Measurements from ENCODE around the gene GTF2A1L.
A peak's percentile ranks its signal among the peaks of the same experiment; 100 is the strongest.

Gene GTF2A1L

DNA sequence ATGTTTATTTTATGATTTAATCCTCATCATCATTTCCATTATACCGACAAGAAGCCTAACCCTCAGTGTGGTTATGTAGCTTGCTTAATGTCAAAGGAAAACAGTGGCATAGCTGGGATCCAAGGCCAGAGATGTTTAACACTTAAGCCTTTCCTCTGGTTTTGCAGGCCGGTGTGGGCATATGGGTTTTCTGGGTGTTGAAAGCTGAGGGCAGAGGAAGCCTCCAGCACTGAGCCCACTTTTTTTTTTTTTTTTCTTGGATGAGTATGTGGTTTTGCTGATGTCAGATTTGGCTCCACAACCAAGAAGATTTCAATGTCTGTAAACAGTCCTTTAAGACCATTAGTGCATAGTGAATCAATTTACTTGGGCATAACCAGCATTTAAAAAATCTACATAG is 96.6 kb downstream of the GTF2A1L start:
- TF ChIP-seq, protein P1, sequence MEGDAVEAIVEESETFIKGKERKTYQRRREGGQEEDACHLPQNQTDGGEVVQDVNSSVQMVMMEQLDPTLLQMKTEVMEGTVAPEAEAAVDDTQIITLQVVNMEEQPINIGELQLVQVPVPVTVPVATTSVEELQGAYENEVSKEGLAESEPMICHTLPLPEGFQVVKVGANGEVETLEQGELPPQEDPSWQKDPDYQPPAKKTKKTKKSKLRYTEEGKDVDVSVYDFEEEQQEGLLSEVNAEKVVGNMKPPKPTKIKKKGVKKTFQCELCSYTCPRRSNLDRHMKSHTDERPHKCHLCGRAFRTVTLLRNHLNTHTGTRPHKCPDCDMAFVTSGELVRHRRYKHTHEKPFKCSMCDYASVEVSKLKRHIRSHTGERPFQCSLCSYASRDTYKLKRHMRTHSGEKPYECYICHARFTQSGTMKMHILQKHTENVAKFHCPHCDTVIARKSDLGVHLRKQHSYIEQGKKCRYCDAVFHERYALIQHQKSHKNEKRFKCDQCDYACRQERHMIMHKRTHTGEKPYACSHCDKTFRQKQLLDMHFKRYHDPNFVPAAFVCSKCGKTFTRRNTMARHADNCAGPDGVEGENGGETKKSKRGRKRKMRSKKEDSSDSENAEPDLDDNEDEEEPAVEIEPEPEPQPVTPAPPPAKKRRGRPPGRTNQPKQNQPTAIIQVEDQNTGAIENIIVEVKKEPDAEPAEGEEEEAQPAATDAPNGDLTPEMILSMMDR (conservative IDR thresholded peaks at IDR 0.05; ENCODE audit: low read depth) = no peak
- ChIA-PET CTCF (no interaction called here), POLR2A (ENCODE audit: low non-redundant PET) (no interaction called here)
- no peak for DNase-seq (ENCODE audit: low spot score)
- no peak overlapping the region for H3K27ac ChIP-seq

DNA sequence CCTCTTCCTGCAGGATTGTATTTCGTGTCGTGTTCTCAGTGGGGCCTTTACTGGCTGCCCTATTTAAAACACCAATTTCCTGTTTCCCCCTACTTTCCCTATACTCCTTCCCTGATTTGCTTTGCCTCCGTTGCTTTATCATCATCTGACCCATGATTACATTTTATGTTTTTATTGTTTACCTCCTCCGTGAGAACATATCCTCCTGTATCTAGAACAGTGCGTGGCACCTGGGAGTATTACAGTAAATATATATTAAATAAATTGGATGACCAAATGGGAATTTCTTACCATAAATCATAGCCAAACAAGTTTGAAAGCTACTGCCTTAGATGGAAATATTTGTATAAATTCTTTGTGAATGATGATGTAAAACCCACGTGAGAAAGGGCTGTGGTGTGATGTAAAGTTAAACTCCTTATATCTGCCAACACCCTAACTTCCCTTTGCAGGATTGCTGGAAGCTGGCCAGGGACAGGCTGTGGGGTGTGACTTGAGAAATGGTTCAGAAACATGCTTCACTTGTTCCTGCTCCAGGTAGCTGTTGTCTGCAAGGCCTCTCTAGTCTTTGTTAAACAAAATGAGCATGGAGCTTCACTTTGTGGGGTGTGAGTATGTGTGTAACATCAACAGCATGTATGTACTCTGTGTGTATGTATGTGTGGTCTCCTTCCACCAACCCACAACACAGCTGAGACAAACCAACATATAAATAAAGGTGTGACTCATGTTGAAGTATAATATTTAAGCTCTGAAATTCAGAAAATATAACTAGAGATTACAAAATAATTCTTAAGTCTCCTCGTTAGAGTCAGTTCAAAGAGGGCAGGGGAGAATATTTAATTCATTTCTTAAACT is 97.6 kb downstream of the GTF2A1L start:
- ChIA-PET POLR2A (ENCODE audit: low non-redundant PET) (no interaction called here), CTCF (no interaction called here)
- DNase-seq (ENCODE audit: low spot score) = peak; percentile 9
- H3K27ac ChIP-seq = no peak overlapping the region
- TF ChIP-seq, protein P1 (conservative IDR thresholded peaks at IDR 0.05; ENCODE audit: low read depth) = no peak

DNA sequence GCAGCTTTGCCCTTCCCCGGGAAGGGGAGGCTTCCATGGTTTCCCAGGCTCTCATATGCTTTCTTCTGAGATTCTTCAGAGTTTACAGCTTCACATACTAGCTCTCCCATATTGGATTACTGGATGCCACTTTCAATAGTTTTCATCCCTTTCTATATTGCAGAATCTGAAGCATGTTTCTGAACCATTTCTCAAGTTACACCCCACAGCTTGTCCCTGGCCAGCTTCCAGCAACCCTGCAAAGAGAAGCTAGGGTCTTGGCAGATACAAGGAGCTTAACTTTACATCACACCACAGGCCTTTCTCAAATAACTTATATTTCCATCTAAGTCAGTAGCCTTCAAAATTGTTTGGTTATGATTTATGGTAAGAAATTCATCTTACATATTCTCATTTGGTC is 98.3 kb downstream of the GTF2A1L start:
- ChIA-PET POLR2A (ENCODE audit: low non-redundant PET) (no interaction called here), CTCF (no interaction called here)

DNA sequence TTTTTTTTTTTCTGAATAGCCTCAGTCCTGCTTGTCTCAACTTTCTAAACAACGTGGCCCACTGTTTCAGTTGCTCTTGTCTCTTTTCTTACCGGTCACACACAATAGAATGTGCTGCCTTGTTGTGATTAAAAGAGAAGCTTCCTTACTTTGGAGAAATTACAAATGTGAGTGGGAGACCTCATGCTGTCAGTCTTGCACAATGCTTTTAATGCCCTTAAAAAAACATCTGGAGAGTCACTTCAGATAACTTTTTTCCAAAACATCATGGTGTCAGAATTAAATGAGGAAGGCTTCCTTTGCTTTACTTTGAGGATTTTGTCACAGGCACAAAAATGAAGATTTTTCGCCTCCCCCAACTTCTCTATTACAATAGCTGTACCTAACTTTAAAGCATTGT is 100.2 kb downstream of the GTF2A1L start:
- ChIA-PET CTCF (no interaction called here), POLR2A (ENCODE audit: low non-redundant PET) (no interaction called here)

More for the DNA sequence above, 98.3 kb downstream of the GTF2A1L start:
- DNase-seq (ENCODE audit: low spot score) = no peak
- TF ChIP-seq, protein P1 (conservative IDR thresholded peaks at IDR 0.05; ENCODE audit: low read depth) = no peak
- no peak overlapping the region for H3K27ac ChIP-seq

DNA sequence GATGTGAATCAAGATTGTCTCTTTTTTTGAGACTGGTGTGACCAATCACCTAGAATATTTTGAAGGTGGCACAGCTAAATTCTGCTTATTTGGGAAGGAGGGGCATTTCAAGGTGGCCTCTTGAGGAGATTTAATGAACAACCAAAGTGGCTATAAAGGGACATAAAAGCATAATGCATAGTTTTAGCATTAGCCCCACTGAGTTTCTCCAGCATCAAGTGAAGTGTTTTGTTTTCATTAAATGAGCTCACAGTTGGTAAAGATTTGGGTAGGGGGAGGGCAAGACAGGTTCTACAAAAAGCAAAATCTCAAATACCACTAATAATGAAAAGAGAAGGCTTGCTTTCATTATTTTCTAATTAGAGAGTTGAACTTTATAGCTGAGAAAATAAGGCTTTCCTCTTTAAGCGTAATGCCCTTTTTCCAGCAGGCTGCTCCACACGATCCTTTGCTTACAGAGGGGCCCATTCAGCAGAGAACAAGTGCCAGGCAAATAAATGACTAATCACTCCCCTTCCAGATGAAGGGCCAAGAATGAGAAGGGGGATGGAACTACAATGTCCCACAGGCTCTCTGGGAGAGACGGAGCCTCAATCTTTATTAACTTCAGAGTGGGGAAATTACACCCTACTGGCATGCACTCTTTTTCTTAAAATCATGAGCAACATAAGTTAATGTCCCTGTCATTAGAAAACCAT is 102.0 kb downstream of the GTF2A1L start:
- TF ChIP-seq, protein P1 (conservative IDR thresholded peaks at IDR 0.05; ENCODE audit: low read depth) = no peak
- H3K27ac ChIP-seq = no peak overlapping the region
- ChIA-PET CTCF (interaction anchor here (0.6 kb wide), 1 partner anchor 440 kb away, joined by 5 read pairs; no protein-coding TSS in a partner anchor), POLR2A (ENCODE audit: low non-redundant PET) (no interaction called here)
- no peak for DNase-seq (ENCODE audit: low spot score)

More for the DNA sequence above, 100.2 kb downstream of the GTF2A1L start:
- TF ChIP-seq, protein P1 (conservative IDR thresholded peaks at IDR 0.05; ENCODE audit: low read depth) = no peak
- H3K27ac ChIP-seq = no peak overlapping the region
- DNase-seq (ENCODE audit: low spot score) = no peak

DNA sequence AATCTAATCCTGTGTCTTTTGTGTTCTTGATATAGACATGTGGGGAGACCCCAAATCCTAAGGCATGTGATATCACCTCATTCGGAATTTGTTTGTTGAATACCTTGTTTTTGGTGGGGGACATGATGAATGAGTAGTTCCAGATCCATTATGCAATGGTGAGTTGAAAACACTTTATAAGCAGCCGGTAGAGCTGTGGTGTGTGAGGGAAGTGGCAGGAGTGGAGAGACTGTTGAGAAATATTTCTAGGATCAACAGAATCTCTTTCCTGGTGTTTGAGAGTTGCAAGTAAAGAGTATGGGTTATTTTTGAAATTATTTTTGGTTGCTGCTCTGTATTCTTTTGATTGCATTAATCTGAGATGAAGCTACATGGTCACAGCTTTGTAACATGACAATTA is 103.5 kb downstream of the GTF2A1L start:
- ChIA-PET POLR2A (ENCODE audit: low non-redundant PET) (no interaction called here), CTCF (no interaction called here)
- no peak overlapping the region for H3K27ac ChIP-seq
- TF ChIP-seq, protein P1 (conservative IDR thresholded peaks at IDR 0.05; ENCODE audit: low read depth) = no peak
- no peak for DNase-seq (ENCODE audit: low spot score)

All from RWPE1 (cell line).